Tibial nerve (tissue), 4 donors: ENCODE data around the gene ELAPOR1.

Source experiments
- CTCF ChIP-seq, 5 experiments: fragments of 200-600 bp in 3 of 5; fragments of 450-650 bp in 2 of 5; sonication (generic) in 3 of 5; IDR thresholded peaks; one replicate each; pipeline ENCODE4 v1.5.1; 2016 to 2019; ENCODE audit warnings: antibody characterized with exemption in 5 of 5, mild to moderate bottlenecking in 3 of 5, moderate library complexity in 2 of 5
- EP300 ChIP-seq, 2 donors: sonication (generic); formaldehyde crosslinking; IDR thresholded peaks; one replicate each; pipeline ENCODE4 v1.6.1; 2017; ENCODE audit warnings: antibody characterized with exemption in 2 of 2, mild to moderate bottlenecking in 1 of 2

GRCh38 chr1:109149874-109150601, 36.1 kb downstream of the ELAPOR1 start:
- no peak for TF ChIP-seq CTCF (IDR thresholded peaks at IDR 0.05)
- TF ChIP-seq EP300 (IDR thresholded peaks at IDR 0.05), result no peak
